Psoas muscle (tissue), 8 donors: ENCODE measurements around the gene HERPUD1. TPM values are rescaled to one million over a fixed set of nuclear protein-coding genes. Genes with fewer than 3 reads are reported as not detected.

Experiments
- ATAC-seq, 4 donors: fragments of 200-7000 bp; cut with Tn5 transposase; one replicate each; pipeline ENCODE4 v1.9.1; 2020; ENCODE audit warnings: moderate library complexity in 3 of 4, mild to moderate bottlenecking in 2 of 4
- DNase-seq, 2 donors: peaks; one replicate each; pipeline ENCODE4 v3.0.0-alpha.2; 2020
- H3K27ac ChIP-seq: fragments of 200-600 bp; one replicate; pipeline ENCODE4 v1.8.0; 2022
- H3K27me3 ChIP-seq, 3 donors: fragments of 200-600 bp in 1 of 3; one replicate each; pipeline versions ENCODE4 v1.6.1 to v1.8.0; 2013 to 2022; ENCODE audit warnings: low read length in 2 of 3, mild to moderate bottlenecking in 2 of 3, moderate library complexity in 1 of 3; ENCODE audit not compliant: insufficient read depth in 3 of 3
- H3K36me3 ChIP-seq, 2 donors: fragments of 200-600 bp in 1 of 2; one replicate each; pipeline versions ENCODE4 v1.6.1 to v1.8.0; 2013 to 2022; ENCODE audit warnings: low read depth in 1 of 2, mild to moderate bottlenecking in 1 of 2, moderate library complexity in 1 of 2; ENCODE audit not compliant: insufficient read depth in 1 of 2
- H3K4me1 ChIP-seq: fragments of 200-600 bp; one replicate; pipeline ENCODE4 v1.8.0; 2022
- H3K4me3 ChIP-seq: fragments of 200-600 bp; one replicate; pipeline ENCODE4 v1.8.0; 2022; ENCODE audit warnings: mild to moderate bottlenecking
- H3K9me3 ChIP-seq: fragments of 200-600 bp; one replicate; pipeline ENCODE4 v1.8.0; 2022
- WGBS, 3 donors: extraction: QIAGEN DNeasy Blood & Tissue Kit; methylation state at CpG; one replicate each; pipeline versions ENCODE4 v1.1.6 to v1.1.7; 2013; 5-methylcytosine and 5-hydroxymethylcytosine counted together
- intact Hi-C, 2 donors: fragments of 100-400 bp; cut with DNase I; formaldehyde crosslinking; loops; one replicate each; pipeline versions ENCODE4 v1.11.0 to v1.14.2; 2022
- polyA plus RNA-seq, 3 donors: library from polyadenylated mRNA; stranded (reverse); fragments of 200-250 nt; gene quantifications; one replicate each; pipeline ENCODE4 v1.2.3, GENCODE V29; 2013
- total RNA-seq, 4 donors: library from RNA; stranded (reverse); fragmentation: NEBNext Ultra II Directional in 2 of 4; extraction: Animal tissue kit (Norgen Biotek cat#: 25700) in 2 of 4; gene quantifications; one replicate each; pipeline versions ENCODE4 v1.2.1 to v1.2.4, GENCODE V29; 2021 to 2023
- TF ChIP-seq, protein P1 (sequence below): fragments of 200-600 bp; IDR thresholded peaks from one replicate; pipeline ENCODE4 v1.8.0; 2022; ENCODE audit warnings: antibody characterized with exemption
- donor health status: healthy with polysubstance abuse.
- donor health status: DM: no; HTN: no; CAD: no; lungs with moderate emphysema.
- donor health status: Bipolar disorder and iron deficiency.
- donor health status: healthy.
- donor health status: DM: yes; HTN: yes; CAD: no.
- donor health status: DM: no; HTN: no; CAD: no.
- donor health status: DM: no; HTN: no; CAD: no.
- donor health status: DM: yes; HTN: yes; CAD: no.

Gene HERPUD1
- total and polyA plus RNA-seq, 7 donors: 70.2 to 162 (median 113) TPM

GRCh38 chr16:56946767-56947603, 15.0 kb downstream of the HERPUD1 start:
- intact Hi-C loops: no loop called here
- H3K4me1 ChIP-seq: no peaks in the 10 kb centered on the region
- no peak for ATAC-seq
- DNase-seq: no peak
- no peak overlapping the region for H3K27ac ChIP-seq
- TF ChIP-seq, protein P1, sequence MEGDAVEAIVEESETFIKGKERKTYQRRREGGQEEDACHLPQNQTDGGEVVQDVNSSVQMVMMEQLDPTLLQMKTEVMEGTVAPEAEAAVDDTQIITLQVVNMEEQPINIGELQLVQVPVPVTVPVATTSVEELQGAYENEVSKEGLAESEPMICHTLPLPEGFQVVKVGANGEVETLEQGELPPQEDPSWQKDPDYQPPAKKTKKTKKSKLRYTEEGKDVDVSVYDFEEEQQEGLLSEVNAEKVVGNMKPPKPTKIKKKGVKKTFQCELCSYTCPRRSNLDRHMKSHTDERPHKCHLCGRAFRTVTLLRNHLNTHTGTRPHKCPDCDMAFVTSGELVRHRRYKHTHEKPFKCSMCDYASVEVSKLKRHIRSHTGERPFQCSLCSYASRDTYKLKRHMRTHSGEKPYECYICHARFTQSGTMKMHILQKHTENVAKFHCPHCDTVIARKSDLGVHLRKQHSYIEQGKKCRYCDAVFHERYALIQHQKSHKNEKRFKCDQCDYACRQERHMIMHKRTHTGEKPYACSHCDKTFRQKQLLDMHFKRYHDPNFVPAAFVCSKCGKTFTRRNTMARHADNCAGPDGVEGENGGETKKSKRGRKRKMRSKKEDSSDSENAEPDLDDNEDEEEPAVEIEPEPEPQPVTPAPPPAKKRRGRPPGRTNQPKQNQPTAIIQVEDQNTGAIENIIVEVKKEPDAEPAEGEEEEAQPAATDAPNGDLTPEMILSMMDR: no peak
- peaks cover 12 to 66% of the 10 kb centered on the region in 2 donors for H3K36me3 ChIP-seq
- H3K27me3 ChIP-seq: no peaks in the 10 kb centered on the region
- WGBS, 3 donors: 76 to 82% (median 80%) methylated on average over 10 of the region's 10 CpGs
- no peaks in the 10 kb centered on the region for H3K9me3 ChIP-seq
- no peak overlapping the region for H3K4me3 ChIP-seq

- peaks cover 9 to 60% of the 10 kb centered on the region in 2 donors for H3K36me3 ChIP-seq
- WGBS, 3 donors: 60 to 70% (median 70%) methylated on average over 2 of the region's 2 CpGs
- ATAC-seq (no peak), DNase-seq (no peak)
- no peaks in the 10 kb centered on the region for H3K27me3 ChIP-seq
- H3K4me3 ChIP-seq: no peak overlapping the region
- no peaks in the 10 kb centered on the region for H3K9me3 ChIP-seq
- H3K27ac ChIP-seq: no peak overlapping the region
- H3K4me1 ChIP-seq: no peaks in the 10 kb centered on the region
- TF ChIP-seq, protein P1: no peak
- intact Hi-C loops: no loop called here
Observed at GRCh38 chr16:56947604-56947995, 15.7 kb downstream of the HERPUD1 start.

- Histone ChIP-seq H3K4me1 (no peaks in the 10 kb centered on the region), H3K27me3 (no peaks in the 10 kb centered on the region), H3K9me3 (no peaks in the 10 kb centered on the region), H3K4me3 (no peak overlapping the region), H3K27ac (no peak overlapping the region), H3K36me3 (peaks cover 9 to 54% of the 10 kb centered on the region in 2 donors)
- DNase-seq (no peak), ATAC-seq (no peak)
- intact Hi-C loops: loop anchor here in 1 of 2 donors (2.0 kb wide), 1 partner anchor 81 kb away; no protein-coding TSS in a partner anchor
- 94 to 98% (median 96%) methylated on average over 6 of the region's 6 CpGs for WGBS, 3 donors
- TF ChIP-seq, protein P1: no peak
Observed at GRCh38 chr16:56948234-56948633, 16.3 kb downstream of the HERPUD1 start.

- H3K27ac ChIP-seq: no peak overlapping the region
- peaks cover 1 to 36% of the 10 kb centered on the region in 2 donors for H3K36me3 ChIP-seq
- 71 to 88% (median 85%) methylated on average over 4 of the region's 4 CpGs for WGBS, 3 donors
- H3K4me1 ChIP-seq: no peaks in the 10 kb centered on the region
- H3K27me3 ChIP-seq: no peaks in the 10 kb centered on the region
- no peak overlapping the region for H3K4me3 ChIP-seq
- DNase-seq: no peak
- no peak for ATAC-seq
- intact Hi-C loops: no loop called here
- TF ChIP-seq, protein P1: no peak
- H3K9me3 ChIP-seq: no peaks in the 10 kb centered on the region
Observed at GRCh38 chr16:56950051-56950450, 18.1 kb downstream of the HERPUD1 start.
